AML-193 (cell line): ENCODE data around the gene THRB.

Experiments used
- DNase-seq, 2 experiments: peaks; one replicate each; lab custom pipeline; 2025; lab: John Stamatoyannopoulos, UW

The THRB gene

DNA sequence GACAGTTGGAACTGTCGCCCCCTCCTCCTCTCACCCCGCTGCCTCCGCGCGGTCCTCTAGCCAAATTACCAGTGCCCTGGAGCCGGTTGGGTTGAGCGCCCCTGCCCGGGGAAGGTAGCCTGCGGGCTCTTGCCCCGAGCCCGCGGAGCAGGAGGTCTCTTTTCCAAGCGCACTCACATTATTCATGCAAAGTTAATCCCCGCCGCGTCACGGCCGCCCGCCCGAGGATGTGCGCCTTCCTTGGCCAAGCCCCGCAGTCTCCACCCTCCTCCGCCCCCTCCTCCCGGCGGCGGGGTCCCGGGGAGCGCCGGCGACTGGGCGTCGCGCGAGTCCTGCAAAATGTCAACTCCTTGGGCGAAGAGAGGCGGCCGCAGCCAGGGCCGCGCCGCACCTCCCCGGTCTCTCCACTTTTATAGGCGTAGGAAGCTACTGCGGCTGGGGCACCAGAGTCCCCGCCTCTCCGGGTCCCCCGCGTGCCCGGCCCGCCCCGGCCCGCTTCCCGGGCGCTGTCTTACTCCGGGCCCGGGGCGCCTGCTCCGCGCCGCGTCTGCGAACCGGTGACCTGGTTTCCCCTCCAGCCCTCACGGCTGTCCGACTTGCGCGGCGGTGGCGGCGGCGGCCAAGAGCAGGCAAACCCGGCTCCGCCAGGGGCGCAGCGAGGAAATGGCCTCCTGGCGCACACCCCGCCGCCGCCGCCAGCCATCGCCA lies at the start of gene THRB:
Gene THRB, minus strand, starts transcription at position 233 of the 708 bp plus-strand sequence.
- no peak for DNase-seq

DNA sequence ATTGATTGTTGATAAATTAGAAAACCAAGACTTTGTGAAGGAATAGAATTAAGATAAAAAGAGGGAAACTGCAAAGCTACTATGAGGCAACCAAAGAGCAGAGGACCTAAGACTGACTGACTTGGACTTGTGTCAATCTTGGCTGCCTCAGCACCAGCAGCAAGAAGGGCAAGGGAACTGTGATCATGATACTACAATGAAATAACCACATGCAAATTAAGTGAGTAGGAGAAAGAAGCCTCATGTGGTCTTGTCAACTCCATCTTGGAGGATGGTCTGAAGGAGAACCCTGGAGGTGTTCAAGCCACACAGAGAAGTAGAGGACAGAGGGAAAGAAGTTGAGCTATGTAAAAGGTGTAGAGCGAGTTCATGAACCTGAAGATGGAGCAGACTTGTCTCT lies 47.3 kb upstream of the THRB start:
- no peak for DNase-seq

- no peak for DNase-seq
Measured at GRCh38 chr3:24540821-24541220, 46.2 kb upstream of the THRB start.

DNA sequence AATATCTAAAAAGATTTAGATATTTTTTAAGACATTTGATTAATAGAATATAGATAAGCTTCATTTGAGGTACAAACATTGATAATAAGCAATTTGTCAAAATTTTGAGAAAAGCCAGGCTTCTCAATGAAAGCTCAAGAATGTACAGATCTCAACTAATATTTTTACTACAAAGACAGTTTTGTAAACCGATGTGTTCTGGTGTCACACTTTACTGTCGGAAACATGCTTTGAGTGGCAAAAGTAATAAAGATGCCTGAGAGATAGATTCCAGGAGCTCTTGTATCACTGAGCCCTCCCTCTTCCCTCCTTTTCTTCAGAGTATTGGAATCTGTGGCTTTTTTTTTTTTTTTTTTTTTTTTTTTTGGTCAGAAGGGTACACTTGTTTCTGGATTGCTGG lies 45.0 kb upstream of the THRB start:
- DNase-seq = no peak

DNA sequence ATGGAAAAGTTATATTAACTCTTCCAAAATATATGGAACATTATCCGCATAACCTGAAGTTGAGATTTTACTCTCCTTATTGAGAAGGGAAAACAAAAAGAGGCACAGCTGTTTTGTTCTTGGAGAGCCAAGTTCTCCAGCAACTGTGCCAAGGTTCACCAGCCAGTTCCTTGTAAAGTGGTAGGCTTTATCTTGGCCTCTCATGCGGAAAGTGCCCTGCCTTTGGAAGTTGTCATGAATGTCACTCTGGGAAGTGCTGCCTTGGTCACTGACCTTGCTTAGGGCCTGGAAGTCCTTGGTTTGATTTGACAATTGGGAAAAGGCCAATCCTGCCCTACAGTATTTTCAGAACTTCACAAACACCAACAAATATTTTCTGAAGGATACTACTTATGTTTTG lies 44.2 kb upstream of the THRB start:
- no peak for DNase-seq

- DNase-seq = no peak
Measured at GRCh38 chr3:24533561-24534193, 39.0 kb upstream of the THRB start.

GRCh38 chr3:24530471-24530870 lies 35.8 kb upstream of the THRB start:
- DNase-seq = no peak

GRCh38 chr3:24529210-24529609 lies 34.6 kb upstream of the THRB start:
- DNase-seq = no peak

- DNase-seq = no peak
Measured at GRCh38 chr3:24526640-24527212, 32.1 kb upstream of the THRB start.

DNA sequence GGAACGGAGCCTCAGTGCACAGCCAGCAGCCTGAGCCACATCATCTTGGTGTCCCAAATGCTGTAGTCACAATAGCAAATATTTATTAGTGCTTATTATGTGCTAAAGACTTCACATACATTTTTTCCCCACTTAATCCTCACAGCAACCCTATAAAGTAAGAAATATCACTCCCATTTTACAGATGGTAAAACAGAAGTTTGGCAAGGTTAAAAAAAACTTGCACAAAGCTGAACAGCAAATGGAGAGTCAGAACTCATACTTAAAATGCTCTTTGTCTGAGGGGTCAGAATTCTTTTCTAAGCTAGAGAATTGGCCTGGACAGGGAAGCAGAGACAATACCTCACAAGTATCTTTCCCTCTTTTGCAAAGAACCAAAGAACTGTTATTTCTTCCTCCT lies 30.9 kb upstream of the THRB start:
- no peak for DNase-seq

GRCh38 chr3:24525022-24525421 lies 30.4 kb upstream of the THRB start:
- no peak for DNase-seq

GRCh38 chr3:24523988-24524727 lies 29.5 kb upstream of the THRB start:
- DNase-seq = no peak

- no peak for DNase-seq
Measured at GRCh38 chr3:24523215-24523614, 28.6 kb upstream of the THRB start.

- no peak for DNase-seq
Measured at GRCh38 chr3:24522146-24522579, 27.5 kb upstream of the THRB start.

- no peak for DNase-seq
Measured at GRCh38 chr3:24521420-24522145, 26.9 kb upstream of the THRB start.

DNA sequence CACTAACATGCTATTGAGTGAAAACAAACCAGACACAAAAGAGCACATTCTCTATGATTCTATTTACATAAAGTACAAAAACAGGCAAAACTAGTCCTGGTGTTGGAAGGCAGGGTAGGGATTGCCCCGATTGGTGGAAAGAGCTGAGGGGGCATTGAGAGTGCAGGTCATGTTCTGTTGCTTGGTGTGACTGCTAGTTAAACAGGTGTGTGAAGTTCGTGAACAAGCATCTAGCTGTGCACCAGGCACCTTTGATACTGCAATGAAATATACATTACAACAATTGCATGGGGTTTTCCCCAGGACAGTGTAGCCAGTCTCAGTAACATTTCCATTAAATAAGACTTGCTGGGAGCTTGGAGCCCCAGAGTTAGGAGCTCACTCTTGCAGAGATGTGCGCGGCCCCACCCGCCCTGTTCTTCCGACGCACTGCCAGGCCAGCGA lies 26.3 kb upstream of the THRB start:
- no peak for DNase-seq

DNA sequence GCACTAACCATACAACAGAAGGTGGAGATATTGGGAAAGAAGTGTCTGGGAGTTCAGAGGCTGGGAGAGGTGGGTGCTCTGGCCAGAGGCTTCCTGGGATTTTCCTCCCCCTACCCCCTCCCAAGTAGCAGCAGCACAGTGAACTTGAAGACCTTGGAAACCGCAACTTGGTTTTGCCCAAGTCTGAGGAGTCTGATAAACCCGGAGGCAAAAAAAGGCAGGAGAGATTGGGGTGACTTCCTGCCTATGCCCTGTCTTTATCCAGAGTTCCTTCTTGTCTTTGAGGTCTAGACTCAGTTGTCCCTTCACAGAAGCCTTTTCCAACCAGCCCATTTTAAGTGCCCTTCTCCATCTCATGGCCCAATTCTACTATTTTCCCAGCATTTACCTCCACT lies 25.4 kb upstream of the THRB start:
- DNase-seq = no peak

- DNase-seq = no peak
Measured at GRCh38 chr3:24519368-24520100, 24.9 kb upstream of the THRB start.

DNA sequence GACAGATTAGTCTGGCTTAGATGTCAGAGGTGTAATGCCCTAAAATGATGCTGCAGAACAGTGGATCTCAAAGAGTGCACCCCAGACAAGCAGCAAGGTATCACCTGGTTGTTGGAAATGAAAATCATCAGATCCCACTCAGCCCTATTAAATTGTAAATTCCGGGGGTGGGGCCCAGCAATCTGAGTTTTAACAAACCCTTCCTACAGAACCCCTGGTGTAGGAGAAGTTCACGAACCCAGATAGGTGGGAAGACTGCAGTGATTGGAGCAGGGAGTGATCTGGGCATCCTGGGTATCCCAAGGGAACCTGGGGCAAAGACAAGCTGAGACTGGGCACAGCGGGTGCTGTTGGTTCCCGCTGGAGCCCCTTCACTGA lies 24.3 kb upstream of the THRB start:
- no peak for DNase-seq

DNA sequence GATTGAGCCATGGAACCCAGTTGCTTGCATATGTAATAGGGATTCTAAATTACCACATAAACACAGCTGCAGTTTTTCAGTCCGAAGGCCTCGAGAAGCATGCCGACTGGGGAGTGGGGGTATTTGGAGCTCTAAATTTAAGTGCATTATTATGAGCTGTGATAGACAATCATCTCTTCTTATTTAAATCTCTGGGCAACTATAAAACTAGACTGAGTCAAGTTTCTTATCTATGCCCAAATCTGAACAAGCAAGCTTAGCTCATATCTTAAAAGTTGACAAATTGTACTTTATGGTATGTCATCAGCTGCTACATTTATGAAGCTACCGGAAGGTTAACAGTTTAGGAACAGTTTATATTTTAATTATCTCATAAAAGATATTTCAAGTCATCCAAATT lies 19.5 kb upstream of the THRB start:
- DNase-seq = no peak

- no peak for DNase-seq
Measured at GRCh38 chr3:24513463-24513862, 18.8 kb upstream of the THRB start.
